ENCODE data around the gene NUP107. TPM values are rescaled to one million over a fixed set of nuclear protein-coding genes. Genes with fewer than 3 reads are reported as not detected.

Gene NUP107
- total RNA-seq, 6 experiments from 2014 or later: 9.6 to 17.7 (median 11.9) TPM

GRCh38 chr12:68785823-68786222, 99.0 kb downstream of the NUP107 start:
- no peaks in the 10 kb centered on the region for H3K9me3 ChIP-seq
- DNase-seq (no peak), ATAC-seq (peak in 1 of 4 donors; percentile 16)
- H3K27ac ChIP-seq: peak overlapping the region in 2 of 3 donors; percentile 72 to 90
- peaks cover 0 to 37% (median 17%) of the 10 kb centered on the region in 4 donors for H3K4me1 ChIP-seq
- H3K27me3 ChIP-seq: no peaks in the 10 kb centered on the region
- 34% methylated on average over 5 of the region's 5 CpGs for WGBS (ENCODE audit: insufficient coverage, low coverage, low lambda C conversion rate, missing lambda C conversion rate)
- no peak overlapping the region for H3K4me3 ChIP-seq
- TF ChIP-seq POLR2A (IDR thresholded peaks at IDR 0.05) (no peak), CTCF (IDR thresholded peaks at IDR 0.05) (no peak)
- intact Hi-C loops (cut with DNase I): no loop called here
- H3K36me3 ChIP-seq: no peaks in the 10 kb centered on the region

- ATAC-seq: peak in 3 of 4 donors; percentile 9 to 30 (median 19)
Measured at GRCh38 chr12:68786929-68787328, 100.2 kb downstream of the NUP107 start.

GRCh38 chr12:68788554-68789143, 101.9 kb downstream of the NUP107 start:
- Histone ChIP-seq H3K27ac (peak overlapping the region; percentile 72 to 94 (median 90)), H3K9me3 (no peaks in the 10 kb centered on the region), H3K4me1 (peaks cover 0 to 37% (median 17%) of the 10 kb centered on the region in 4 donors), H3K27me3 (no peaks in the 10 kb centered on the region), H3K36me3 (no peaks in the 10 kb centered on the region), H3K4me3 (peak overlapping the region in 1 of 3 donors; percentile 26)
- TF ChIP-seq POLR2A (IDR thresholded peaks at IDR 0.05) (no peak), CTCF (IDR thresholded peaks at IDR 0.05) (no peak)
- intact Hi-C loops (cut with DNase I): no loop called here
- no peak for ATAC-seq
- DNase-seq: no peak
- WGBS (ENCODE audit: insufficient coverage, low coverage, low lambda C conversion rate, missing lambda C conversion rate): 62% methylated on average over 3 of the region's 3 CpGs

More at GRCh38 chr12:68786929-68787328, 100.2 kb downstream of the NUP107 start:
- peak overlapping the region; percentile 72 to 94 (median 90) for H3K27ac ChIP-seq
- 38% methylated on average over 2 of the region's 2 CpGs for WGBS (ENCODE audit: insufficient coverage, low coverage, low lambda C conversion rate, missing lambda C conversion rate)
- H3K27me3 ChIP-seq: no peaks in the 10 kb centered on the region
- H3K36me3 ChIP-seq: no peaks in the 10 kb centered on the region
- peaks cover 0 to 37% (median 17%) of the 10 kb centered on the region in 4 donors for H3K4me1 ChIP-seq
- no peak overlapping the region for H3K4me3 ChIP-seq
- DNase-seq: no peak
- H3K9me3 ChIP-seq: no peaks in the 10 kb centered on the region
- intact Hi-C loops (cut with DNase I): no loop called here
- no peak for TF ChIP-seq POLR2A (IDR thresholded peaks at IDR 0.05)
- TF ChIP-seq CTCF (IDR thresholded peaks at IDR 0.05): peak in 2 of 4 donors; percentile 27 to 31

- Histone ChIP-seq H3K27ac (peak overlapping the region; percentile 2 to 94 (median 90)), H3K4me3 (peak overlapping the region in 2 of 3 donors; percentile 17 to 26), H3K4me1 (peaks cover 0 to 37% (median 17%) of the 10 kb centered on the region in 4 donors), H3K9me3 (no peaks in the 10 kb centered on the region), H3K27me3 (no peaks in the 10 kb centered on the region), H3K36me3 (no peaks in the 10 kb centered on the region)
- WGBS (ENCODE audit: insufficient coverage, low coverage, low lambda C conversion rate, missing lambda C conversion rate): 46% methylated on average over 11 of the region's 14 CpGs
- peak in 1 of 3 donors; percentile 60 for DNase-seq
- ATAC-seq: peak; percentile 71 to 86 (median 76)
- intact Hi-C loops (cut with DNase I): no loop called here
- TF ChIP-seq CTCF (IDR thresholded peaks at IDR 0.05) (no peak), POLR2A (IDR thresholded peaks at IDR 0.05) (no peak)
Measured at GRCh38 chr12:68789144-68789878, 102.5 kb downstream of the NUP107 start.

All from right lobe of liver (tissue), 6 donors.